Fibroblast of upper back skin (primary cell): ENCODE results near the gene HVCN1.
"Not testable (repeated sequence)": the region's sequence is repeated elsewhere in the genome, so short reads cannot be mapped to it uniquely, and the experiment has no call there.

Experiments used
- DNase-seq: peaks from one replicate; pipeline ENCODE4 v3.0.0-alpha.2; 2013

Gene HVCN1

DNA sequence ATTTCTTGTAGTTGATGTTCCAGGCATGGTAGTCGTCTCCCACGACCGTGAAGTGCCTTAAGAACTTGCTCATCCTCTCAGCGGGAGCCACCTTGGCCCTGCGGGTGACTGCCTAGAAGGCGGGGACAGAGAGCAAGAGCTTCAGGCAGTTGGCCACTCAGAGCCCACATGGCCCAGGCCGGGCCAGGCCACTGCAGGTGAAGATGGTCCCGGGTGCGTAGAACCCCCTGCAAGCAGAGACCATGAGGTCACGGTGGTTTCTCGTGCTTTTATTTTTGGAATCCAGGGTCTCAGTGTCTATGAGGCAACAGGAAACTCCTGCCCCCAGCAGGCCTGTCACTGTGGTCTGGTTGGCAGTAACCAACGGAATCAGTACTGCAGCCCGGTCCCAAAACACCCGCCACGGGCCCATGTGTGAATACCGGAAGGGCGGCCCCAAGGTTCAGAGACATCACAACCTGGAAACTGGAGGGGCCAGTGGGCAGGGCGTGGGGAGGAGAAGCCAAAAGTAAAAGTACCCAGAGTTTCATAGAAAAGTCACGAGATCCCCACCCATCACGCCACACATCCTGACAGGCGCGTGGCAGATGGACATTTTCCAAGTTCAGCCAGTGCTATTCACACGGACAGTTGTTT is 27.5 kb downstream of the HVCN1 start:
- DNase-seq: no peak

DNA sequence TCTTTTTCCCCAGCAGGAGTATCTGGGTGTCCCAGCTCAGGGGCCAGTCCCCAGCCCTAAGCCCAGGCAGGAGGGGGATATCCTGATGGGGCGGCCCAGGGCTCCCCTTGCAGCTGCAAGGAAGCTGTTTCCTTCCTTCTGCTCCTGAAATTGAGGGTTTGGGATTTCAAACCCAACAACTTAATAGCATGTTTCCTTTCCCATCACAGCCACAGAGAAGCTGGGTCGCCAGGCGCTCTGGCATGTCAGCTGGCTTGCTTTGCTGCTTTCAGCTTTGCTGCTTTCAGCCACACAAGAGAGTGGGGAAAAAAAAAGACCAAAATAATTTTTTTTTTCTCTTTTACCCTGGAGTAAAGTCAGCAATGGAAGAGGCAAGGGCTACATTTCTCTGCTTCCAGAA is 30.0 kb downstream of the HVCN1 start:
- DNase-seq: no peak

GRCh38 chr12:110658242-110658641 is 30.7 kb downstream of the HVCN1 start:
- no peak for DNase-seq

GRCh38 chr12:110657747-110658146 is 31.2 kb downstream of the HVCN1 start:
- DNase-seq: no peak

DNA sequence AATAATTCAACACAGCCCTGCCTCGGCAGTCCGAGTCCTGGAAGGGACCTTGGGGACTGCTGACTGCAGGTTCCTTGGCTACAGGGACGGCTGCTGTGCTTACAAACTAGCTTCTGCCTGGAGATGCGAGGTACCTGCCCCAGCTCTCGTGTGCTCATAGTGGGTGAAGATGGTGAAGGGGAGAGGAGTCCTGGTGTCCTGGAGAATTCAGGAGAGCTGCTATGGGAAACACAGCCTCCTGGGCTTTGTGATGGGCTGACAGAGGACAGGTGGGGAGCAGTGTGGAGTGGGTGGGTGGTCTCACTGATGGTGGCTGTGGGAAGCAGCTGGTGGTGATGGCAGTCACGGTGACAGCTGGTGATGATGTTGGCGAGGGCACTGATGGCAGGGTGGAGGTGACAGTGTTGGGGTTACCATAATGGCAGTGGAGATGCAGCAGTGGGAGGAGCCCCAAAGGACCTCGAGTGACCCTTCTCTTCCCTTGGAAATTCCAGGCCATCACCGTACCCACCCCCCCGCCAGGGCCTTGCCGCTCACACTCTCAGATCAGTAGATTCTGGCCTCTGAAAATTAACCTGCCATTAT is 32.8 kb downstream of the HVCN1 start:
- no peak for DNase-seq

GRCh38 chr12:110654238-110654637 is 34.7 kb downstream of the HVCN1 start:
- DNase-seq: not testable (repeated sequence)

DNA sequence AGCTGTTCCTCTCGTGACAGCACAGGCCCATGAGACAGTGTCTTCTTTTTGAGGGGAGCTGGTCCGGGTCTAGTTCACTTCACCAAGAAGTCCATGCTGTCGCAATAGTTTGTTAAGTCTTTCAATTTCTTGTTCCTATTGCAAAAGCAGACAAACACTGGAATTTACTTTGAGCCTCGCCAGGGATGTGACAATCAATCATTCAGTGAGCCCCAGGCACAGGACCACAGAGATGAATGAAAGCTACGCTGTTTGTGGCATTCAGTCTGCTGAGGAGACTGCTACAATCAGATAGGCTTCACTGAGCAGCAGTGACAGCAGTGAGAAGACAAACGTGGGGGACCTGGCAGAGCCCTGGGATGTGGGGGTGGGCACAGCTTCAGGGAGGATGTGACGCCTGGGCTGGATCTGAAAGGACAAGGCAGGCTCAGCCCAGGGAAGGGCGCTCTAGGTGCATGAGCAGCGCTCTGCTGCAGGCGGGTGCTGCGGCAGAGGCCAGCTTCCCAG is 39.5 kb downstream of the HVCN1 start:
- DNase-seq: no peak

- DNase-seq: no peak
Observed at GRCh38 chr12:110647631-110648040, 41.3 kb downstream of the HVCN1 start.

GRCh38 chr12:110641521-110641920 is 47.4 kb downstream of the HVCN1 start:
- DNase-seq: peak; percentile 51

- DNase-seq: no peak
Observed at GRCh38 chr12:110640275-110641025, 48.5 kb downstream of the HVCN1 start.

DNA sequence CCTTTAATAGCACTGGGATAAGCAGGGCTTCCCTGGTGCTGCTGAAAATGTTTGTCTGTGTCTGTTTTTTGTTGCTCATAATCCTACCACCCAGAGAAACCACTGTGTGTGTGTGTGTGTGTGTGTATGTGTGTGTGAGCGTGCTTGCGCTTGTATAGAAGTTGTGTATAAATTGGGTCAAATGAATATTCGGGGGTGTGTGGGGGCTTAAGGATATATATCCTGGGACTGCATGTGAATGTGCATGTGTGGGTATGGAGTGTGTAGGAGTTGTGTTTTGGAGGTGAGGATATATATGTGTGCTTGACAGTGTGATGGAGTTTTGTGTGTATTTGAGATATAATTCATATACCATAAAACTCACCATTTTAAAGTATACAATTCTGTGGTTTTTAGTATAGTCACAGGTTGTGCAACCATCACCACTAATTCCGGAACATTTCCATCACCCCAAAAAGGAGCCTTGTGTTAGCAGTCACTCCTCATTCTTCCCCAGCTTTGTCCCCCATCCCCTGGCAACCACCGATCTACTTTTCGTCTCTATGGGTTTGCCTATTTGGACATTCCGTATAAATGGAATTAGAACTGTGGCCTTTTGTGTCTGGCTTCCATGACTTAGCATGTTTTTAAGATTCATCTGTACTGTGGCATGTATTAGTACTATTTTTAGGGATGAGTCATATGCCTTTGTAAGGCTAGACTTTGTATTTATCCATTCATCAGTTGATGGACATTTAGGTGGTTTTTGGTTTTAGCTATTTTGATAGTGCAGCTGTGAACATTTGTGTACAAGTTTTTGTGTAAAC is 49.4 kb downstream of the HVCN1 start:
- peak; percentile 77 for DNase-seq

DNA sequence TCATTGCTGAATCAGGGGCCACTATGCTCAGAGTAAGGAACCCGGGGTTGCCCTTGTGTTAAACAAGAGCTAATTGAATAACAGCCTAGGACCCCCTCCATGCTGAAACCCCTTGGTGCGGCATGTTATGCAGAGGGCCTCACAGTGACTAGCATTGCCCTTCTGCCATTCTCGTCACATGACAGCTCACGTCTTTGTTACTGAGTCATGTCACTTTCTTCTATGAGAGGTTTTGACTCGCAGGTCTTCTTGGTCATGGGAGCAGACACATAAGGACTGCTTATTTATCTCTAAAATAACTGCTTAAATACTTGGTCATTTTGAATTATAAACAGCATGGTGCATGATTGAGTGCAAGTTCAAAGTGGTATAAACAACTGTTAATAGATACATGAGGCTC is 50.1 kb downstream of the HVCN1 start:
- DNase-seq: no peak

- no peak for DNase-seq
Observed at GRCh38 chr12:110637869-110638441, 51.0 kb downstream of the HVCN1 start.

GRCh38 chr12:110636516-110636915 is 52.4 kb downstream of the HVCN1 start:
- no peak for DNase-seq

DNA sequence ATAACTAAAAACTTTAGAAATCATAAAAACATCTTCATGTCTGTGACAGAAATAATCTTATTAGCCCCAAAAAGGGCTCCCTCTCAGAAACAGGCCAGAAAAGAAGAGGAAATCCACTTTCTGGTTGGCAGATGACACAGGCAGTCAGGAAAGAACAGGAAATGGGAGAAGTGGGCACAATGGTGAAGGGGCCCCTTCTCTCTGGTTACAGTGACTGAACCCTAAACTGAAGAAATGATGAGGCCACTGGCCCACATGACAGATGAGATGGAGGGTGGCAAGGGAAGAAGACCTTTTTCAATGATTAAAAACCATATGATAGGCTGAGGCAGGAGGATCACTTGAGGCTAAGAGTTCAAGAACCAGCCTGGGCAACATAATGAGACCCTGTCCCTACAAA is 53.9 kb downstream of the HVCN1 start:
- DNase-seq: no peak

- DNase-seq: no peak
Observed at GRCh38 chr12:110627500-110628195, 61.3 kb downstream of the HVCN1 start.

DNA sequence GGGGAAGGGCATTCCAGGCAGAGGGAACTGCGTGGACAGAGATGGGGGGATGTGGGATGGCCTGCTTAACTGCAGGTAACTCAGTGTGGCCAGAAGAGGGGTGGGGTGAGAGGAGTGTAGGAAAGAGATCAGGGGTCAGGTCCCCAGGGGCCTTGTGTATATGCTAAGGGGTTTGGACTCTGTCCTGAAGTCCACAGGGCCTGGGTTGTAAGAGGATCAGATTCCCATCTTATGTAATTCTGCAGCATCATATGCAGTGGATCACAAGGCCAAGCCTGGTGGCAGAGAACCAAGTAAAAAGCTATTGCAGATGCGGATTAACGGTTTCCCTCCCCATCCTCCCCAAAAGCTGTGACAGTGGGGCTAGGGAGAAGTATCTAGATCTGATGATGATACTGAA is 66.3 kb downstream of the HVCN1 start:
- DNase-seq: no peak

- peak; percentile 13 for DNase-seq
Observed at GRCh38 chr12:110619534-110619953, 69.4 kb downstream of the HVCN1 start.

DNA sequence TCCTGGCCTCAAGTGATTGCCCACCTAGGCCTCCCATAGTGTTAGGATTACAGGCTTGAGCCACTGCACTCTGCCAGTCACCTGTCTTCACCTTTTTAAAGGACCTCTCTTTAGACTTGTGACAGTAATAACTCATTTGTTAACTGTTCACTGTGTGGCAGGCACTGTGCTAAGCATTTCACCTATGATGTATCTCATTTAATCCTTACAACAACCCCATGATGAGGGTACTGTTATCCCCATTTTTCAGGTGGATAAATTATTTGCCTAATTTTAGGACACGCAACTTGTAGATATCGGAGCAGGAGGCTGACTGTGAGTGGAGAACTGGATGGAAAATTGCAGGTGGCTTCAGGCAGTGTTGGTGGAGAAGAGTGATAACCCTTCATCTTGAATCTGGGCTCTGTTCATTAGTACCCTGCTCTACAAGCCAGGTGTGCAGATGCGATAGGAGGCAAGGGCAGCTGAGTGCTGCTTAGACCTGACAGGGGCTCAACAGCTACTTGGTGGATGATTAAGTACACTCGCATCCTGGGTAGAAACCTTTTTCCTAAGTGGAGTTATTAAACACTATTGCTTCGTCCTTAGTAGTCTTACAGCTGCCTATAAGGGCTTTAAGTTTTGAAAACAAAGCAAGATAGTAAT is 72.3 kb downstream of the HVCN1 start:
- DNase-seq: no peak

DNA sequence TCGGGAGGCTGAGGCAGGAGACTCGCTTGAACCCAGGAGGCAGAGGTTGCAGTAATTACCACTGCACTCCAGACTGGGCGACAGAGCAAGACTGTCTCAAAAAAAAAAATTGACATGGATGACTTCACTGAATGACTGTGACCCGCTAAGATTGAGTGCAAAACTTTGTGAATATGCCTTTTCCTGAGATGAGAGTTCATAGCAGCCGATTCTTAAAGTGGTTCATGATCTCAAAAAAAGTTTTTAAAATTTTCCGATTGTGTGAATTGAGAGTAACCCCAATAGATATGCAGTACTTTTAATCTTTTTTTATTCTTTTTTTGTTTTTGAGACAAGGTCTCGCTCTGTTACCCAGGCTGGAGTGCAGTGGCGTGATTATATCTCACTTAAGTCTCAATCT is 73.7 kb downstream of the HVCN1 start:
- no peak for DNase-seq
